ENCODE results near the gene S100A7. TPM values are rescaled to one million over a fixed set of nuclear protein-coding genes. Genes with fewer than 3 reads are reported as not detected.
A peak's percentile ranks its signal among the peaks of the same experiment; 100 is the strongest.

Gene S100A7
- total RNA-seq (ENCODE audit: unreplicated experiment): not detected
- long read RNA-seq: 0 reads

DNA sequence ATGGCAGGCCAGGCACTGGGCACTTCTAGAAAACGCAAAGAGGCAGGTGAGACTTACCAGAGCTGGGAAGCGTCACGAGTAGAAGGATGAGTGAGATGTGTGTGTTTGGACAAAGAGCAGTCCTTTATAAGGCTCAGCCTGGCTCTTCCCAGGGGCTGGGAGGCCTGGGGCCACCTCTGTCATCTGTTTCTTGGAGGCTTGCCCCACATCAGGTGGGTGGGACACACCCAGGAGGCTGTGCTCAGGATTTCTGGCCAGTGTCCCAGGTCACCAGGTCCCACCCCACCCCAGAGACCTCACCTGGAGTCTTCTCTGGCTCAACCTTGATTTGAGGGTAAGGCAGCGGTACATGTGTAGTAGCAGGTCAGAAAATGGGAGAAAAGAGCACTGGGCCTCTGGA, at the start of gene S100A7:
Gene S100A7, minus strand, starts transcription at position 101 of the 400 bp plus-strand sequence. CDS start 1,638 bp downstream, outside the sequence.
- H3K4me3 Mint-ChIP-seq (ENCODE audit: unreplicated experiment): no peak within 1 kb of the TSS
- H3K4me1 Mint-ChIP-seq (ENCODE audit: low read depth, unreplicated experiment): no peaks in the 10 kb centered on the region
- peaks cover 3% of the 10 kb centered on the region for H3K27me3 Mint-ChIP-seq (ENCODE audit: unreplicated experiment)
- peaks cover 2% of the 10 kb centered on the region for H3K9me3 Mint-ChIP-seq (ENCODE audit: unreplicated experiment)
- TF ChIP-seq, protein P1, sequence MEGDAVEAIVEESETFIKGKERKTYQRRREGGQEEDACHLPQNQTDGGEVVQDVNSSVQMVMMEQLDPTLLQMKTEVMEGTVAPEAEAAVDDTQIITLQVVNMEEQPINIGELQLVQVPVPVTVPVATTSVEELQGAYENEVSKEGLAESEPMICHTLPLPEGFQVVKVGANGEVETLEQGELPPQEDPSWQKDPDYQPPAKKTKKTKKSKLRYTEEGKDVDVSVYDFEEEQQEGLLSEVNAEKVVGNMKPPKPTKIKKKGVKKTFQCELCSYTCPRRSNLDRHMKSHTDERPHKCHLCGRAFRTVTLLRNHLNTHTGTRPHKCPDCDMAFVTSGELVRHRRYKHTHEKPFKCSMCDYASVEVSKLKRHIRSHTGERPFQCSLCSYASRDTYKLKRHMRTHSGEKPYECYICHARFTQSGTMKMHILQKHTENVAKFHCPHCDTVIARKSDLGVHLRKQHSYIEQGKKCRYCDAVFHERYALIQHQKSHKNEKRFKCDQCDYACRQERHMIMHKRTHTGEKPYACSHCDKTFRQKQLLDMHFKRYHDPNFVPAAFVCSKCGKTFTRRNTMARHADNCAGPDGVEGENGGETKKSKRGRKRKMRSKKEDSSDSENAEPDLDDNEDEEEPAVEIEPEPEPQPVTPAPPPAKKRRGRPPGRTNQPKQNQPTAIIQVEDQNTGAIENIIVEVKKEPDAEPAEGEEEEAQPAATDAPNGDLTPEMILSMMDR (IDR thresholded peaks at IDR 0.05; ENCODE audit: partially characterized antibody, unreplicated experiment): no peak
- no peak within 1 kb of the TSS for H3K27ac Mint-ChIP-seq (ENCODE audit: unreplicated experiment)
- peaks cover 6% of the 10 kb centered on the region for H3K36me3 Mint-ChIP-seq (ENCODE audit: unreplicated experiment)
- DNase-seq: no peak

DNA sequence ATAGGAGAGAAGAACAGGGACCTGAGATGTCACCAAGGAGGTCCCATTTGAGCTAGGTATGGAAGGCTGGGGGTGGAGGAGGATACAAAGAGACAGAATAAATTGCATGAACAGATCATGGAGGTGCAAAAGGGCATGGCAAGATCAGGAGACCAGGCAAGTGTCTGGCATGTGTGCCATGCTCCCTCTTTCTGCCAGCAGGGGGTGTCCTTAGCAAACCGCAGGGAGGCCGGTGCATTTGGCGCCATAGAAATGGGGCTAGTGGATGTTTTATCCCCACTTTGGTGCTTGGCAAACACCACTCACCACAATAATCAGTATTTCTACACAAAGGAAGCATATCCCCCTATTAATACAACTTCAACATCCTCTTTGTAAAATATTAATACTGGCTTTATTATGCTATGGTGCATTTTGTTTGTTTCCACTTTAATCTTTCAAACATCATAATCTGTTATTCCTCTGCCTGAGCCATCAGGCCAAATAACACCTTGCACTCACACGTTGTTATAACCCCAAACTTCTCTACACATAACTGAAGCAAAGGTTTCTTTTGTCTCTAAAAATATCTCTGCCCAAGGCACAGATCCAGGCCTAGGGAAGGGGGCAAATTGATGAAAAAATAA, 49.4 kb upstream of the S100A7 start:
- peak; percentile 82 for DNase-seq

GRCh38 chr1:153509036-153509435, 48.6 kb upstream of the S100A7 start:
- Mint-ChIP-seq H3K9me3 (ENCODE audit: unreplicated experiment) (peaks cover 2% of the 10 kb centered on the region), H3K36me3 (ENCODE audit: unreplicated experiment) (no peaks in the 10 kb centered on the region), H3K27me3 (ENCODE audit: unreplicated experiment) (peaks cover 13% of the 10 kb centered on the region), H3K4me3 (ENCODE audit: unreplicated experiment) (no peak overlapping the region), H3K27ac (ENCODE audit: unreplicated experiment) (no peak overlapping the region), H3K4me1 (ENCODE audit: low read depth, unreplicated experiment) (no peaks in the 10 kb centered on the region)
- no peak for DNase-seq
- TF ChIP-seq, protein P1 (IDR thresholded peaks at IDR 0.05; ENCODE audit: partially characterized antibody, unreplicated experiment): no peak

More for the DNA sequence above, 49.4 kb upstream of the S100A7 start:
- Mint-ChIP-seq H3K4me1 (ENCODE audit: low read depth, unreplicated experiment) (no peaks in the 10 kb centered on the region), H3K4me3 (ENCODE audit: unreplicated experiment) (no peak overlapping the region), H3K27me3 (ENCODE audit: unreplicated experiment) (peaks cover 13% of the 10 kb centered on the region), H3K36me3 (ENCODE audit: unreplicated experiment) (no peaks in the 10 kb centered on the region), H3K9me3 (ENCODE audit: unreplicated experiment) (peaks cover 2% of the 10 kb centered on the region), H3K27ac (ENCODE audit: unreplicated experiment) (no peak overlapping the region)
- TF ChIP-seq, protein P1 (IDR thresholded peaks at IDR 0.05; ENCODE audit: partially characterized antibody, unreplicated experiment): peak; percentile 72

GRCh38 chr1:153507926-153508583, 47.6 kb upstream of the S100A7 start:
- peaks cover 2% of the 10 kb centered on the region for H3K9me3 Mint-ChIP-seq (ENCODE audit: unreplicated experiment)
- peaks cover 9% of the 10 kb centered on the region for H3K27me3 Mint-ChIP-seq (ENCODE audit: unreplicated experiment)
- no peaks in the 10 kb centered on the region for H3K36me3 Mint-ChIP-seq (ENCODE audit: unreplicated experiment)
- H3K27ac Mint-ChIP-seq (ENCODE audit: unreplicated experiment): no peak overlapping the region
- no peak for DNase-seq
- H3K4me3 Mint-ChIP-seq (ENCODE audit: unreplicated experiment): no peak overlapping the region
- TF ChIP-seq, protein P1 (IDR thresholded peaks at IDR 0.05; ENCODE audit: partially characterized antibody, unreplicated experiment): no peak
- H3K4me1 Mint-ChIP-seq (ENCODE audit: low read depth, unreplicated experiment): no peaks in the 10 kb centered on the region

- no peak overlapping the region for H3K4me3 Mint-ChIP-seq (ENCODE audit: unreplicated experiment)
- no peaks in the 10 kb centered on the region for H3K4me1 Mint-ChIP-seq (ENCODE audit: low read depth, unreplicated experiment)
- no peak overlapping the region for H3K27ac Mint-ChIP-seq (ENCODE audit: unreplicated experiment)
- no peaks in the 10 kb centered on the region for H3K36me3 Mint-ChIP-seq (ENCODE audit: unreplicated experiment)
- no peak for DNase-seq
- peaks cover 7% of the 10 kb centered on the region for H3K27me3 Mint-ChIP-seq (ENCODE audit: unreplicated experiment)
- peaks cover 2% of the 10 kb centered on the region for H3K9me3 Mint-ChIP-seq (ENCODE audit: unreplicated experiment)
- TF ChIP-seq, protein P1 (IDR thresholded peaks at IDR 0.05; ENCODE audit: partially characterized antibody, unreplicated experiment): no peak
Observed at GRCh38 chr1:153506831-153507413, 46.5 kb upstream of the S100A7 start.
